Measurements from ENCODE around the gene PRKN. TPM values are rescaled to one million over a fixed set of nuclear protein-coding genes. Genes with fewer than 3 reads are reported as not detected.

PRKN gene
- total RNA-seq, 1 experiment from 2014 or later, result 1.1 TPM

- in situ Hi-C loops (cut with HindIII; ENCODE audit: low pct_unique_long_range_greater_than_20kb, low sequenced_read_pairs), result no loop called here
- no peak for DNase-seq (ENCODE audit: low read depth)
These were observed 1158.6 kb downstream of the PRKN start for GRCh38 chr6:161568885-161569456.

GRCh38 chr6:161564952-161565351, 1162.6 kb downstream of the PRKN start:
- no peak for DNase-seq (ENCODE audit: low read depth)
- in situ Hi-C loops (cut with HindIII; ENCODE audit: low pct_unique_long_range_greater_than_20kb, low sequenced_read_pairs), result no loop called here

- DNase-seq (ENCODE audit: low read depth), result peak; percentile 26
- in situ Hi-C loops (cut with HindIII; ENCODE audit: low pct_unique_long_range_greater_than_20kb, low sequenced_read_pairs), result no loop called here
These were observed 1165.7 kb downstream of the PRKN start for GRCh38 chr6:161561908-161562307.

- no peak for DNase-seq (ENCODE audit: low read depth)
- in situ Hi-C loops (cut with HindIII; ENCODE audit: low pct_unique_long_range_greater_than_20kb, low sequenced_read_pairs), result no loop called here
These were observed 1170.0 kb downstream of the PRKN start for GRCh38 chr6:161557333-161558107.

GRCh38 chr6:161554883-161555282, 1172.7 kb downstream of the PRKN start:
- no peak for DNase-seq (ENCODE audit: low read depth)
- in situ Hi-C loops (cut with HindIII; ENCODE audit: low pct_unique_long_range_greater_than_20kb, low sequenced_read_pairs), result no loop called here

GRCh38 chr6:161549977-161550655, 1177.5 kb downstream of the PRKN start:
- peak; percentile 7 for DNase-seq (ENCODE audit: low read depth)
- in situ Hi-C loops (cut with HindIII; ENCODE audit: low pct_unique_long_range_greater_than_20kb, low sequenced_read_pairs), result no loop called here

- DNase-seq (ENCODE audit: low read depth), result no peak
- in situ Hi-C loops (cut with HindIII; ENCODE audit: low pct_unique_long_range_greater_than_20kb, low sequenced_read_pairs), result no loop called here
These were observed 1178.8 kb downstream of the PRKN start for GRCh38 chr6:161548713-161549296.

GRCh38 chr6:161547617-161548016, 1179.9 kb downstream of the PRKN start:
- in situ Hi-C loops (cut with HindIII; ENCODE audit: low pct_unique_long_range_greater_than_20kb, low sequenced_read_pairs), result no loop called here
- peak; percentile 1 for DNase-seq (ENCODE audit: low read depth)

GRCh38 chr6:161546632-161547031, 1180.9 kb downstream of the PRKN start:
- in situ Hi-C loops (cut with HindIII; ENCODE audit: low pct_unique_long_range_greater_than_20kb, low sequenced_read_pairs), result no loop called here
- no peak for DNase-seq (ENCODE audit: low read depth)

GRCh38 chr6:161545741-161546140, 1181.8 kb downstream of the PRKN start:
- DNase-seq (ENCODE audit: low read depth), result no peak
- in situ Hi-C loops (cut with HindIII; ENCODE audit: low pct_unique_long_range_greater_than_20kb, low sequenced_read_pairs), result no loop called here

GRCh38 chr6:161544801-161545480, 1182.6 kb downstream of the PRKN start:
- no peak for DNase-seq (ENCODE audit: low read depth)
- in situ Hi-C loops (cut with HindIII; ENCODE audit: low pct_unique_long_range_greater_than_20kb, low sequenced_read_pairs), result no loop called here

- DNase-seq (ENCODE audit: low read depth), result no peak
- in situ Hi-C loops (cut with HindIII; ENCODE audit: low pct_unique_long_range_greater_than_20kb, low sequenced_read_pairs), result no loop called here
These were observed 1183.8 kb downstream of the PRKN start for GRCh38 chr6:161543684-161544309.

GRCh38 chr6:161542346-161542980, 1185.1 kb downstream of the PRKN start:
- in situ Hi-C loops (cut with HindIII; ENCODE audit: low pct_unique_long_range_greater_than_20kb, low sequenced_read_pairs), result no loop called here
- no peak for DNase-seq (ENCODE audit: low read depth)

- DNase-seq (ENCODE audit: low read depth), result no peak
These were observed 1187.0 kb downstream of the PRKN start for GRCh38 chr6:161540532-161540931.

GRCh38 chr6:161536224-161536630, 1191.3 kb downstream of the PRKN start:
- DNase-seq (ENCODE audit: low read depth), result no peak
- in situ Hi-C loops (cut with HindIII; ENCODE audit: low pct_unique_long_range_greater_than_20kb, low sequenced_read_pairs), result no loop called here

More at GRCh38 chr6:161540532-161540931, 1187.0 kb downstream of the PRKN start:
- in situ Hi-C loops (cut with HindIII; ENCODE audit: low pct_unique_long_range_greater_than_20kb, low sequenced_read_pairs), result no loop called here

- no peak for DNase-seq (ENCODE audit: low read depth)
- in situ Hi-C loops (cut with HindIII; ENCODE audit: low pct_unique_long_range_greater_than_20kb, low sequenced_read_pairs), result no loop called here
These were observed 1193.2 kb downstream of the PRKN start for GRCh38 chr6:161534264-161534873.

GRCh38 chr6:161533266-161533665, 1194.3 kb downstream of the PRKN start:
- in situ Hi-C loops (cut with HindIII; ENCODE audit: low pct_unique_long_range_greater_than_20kb, low sequenced_read_pairs), result no loop called here
- DNase-seq (ENCODE audit: low read depth), result no peak
